Posterior vena cava (tissue), 2 donors: ENCODE measurements around the gene FUT8. TPM values are rescaled to one million over a fixed set of nuclear protein-coding genes. Genes with fewer than 3 reads are reported as not detected.
"Not testable (repeated sequence)": the region's sequence is repeated elsewhere in the genome, so short reads cannot be mapped to it uniquely, and the experiment has no call there.

Source experiments
- DNase-seq: peaks from one replicate; pipeline ENCODE4 v3.0.0-alpha.2; 2020; ENCODE audit warnings: low spot score
- intact Hi-C, 2 donors: fragments of 100-400 bp; cut with DNase I; formaldehyde crosslinking; loops; one replicate each; pipeline versions ENCODE4 v1.14.1 to v1.14.2; 2022 to 2023
- total RNA-seq, 2 donors: library from RNA; stranded (reverse); fragmentation: NEBNext Ultra II Directional; extraction: Animal tissue kit (Norgen Biotek cat#: 25700); gene quantifications; one replicate each; pipeline ENCODE4 v1.2.1, GENCODE V29; 2021
- donor health status: DM: yes; HTN: yes; CAD: no.
- donor health status: DM: yes; HTN: yes; CAD: no.

The FUT8 gene
- total RNA-seq, 2 donors from 2014 or later: 26.0 to 35.9 TPM

DNA sequence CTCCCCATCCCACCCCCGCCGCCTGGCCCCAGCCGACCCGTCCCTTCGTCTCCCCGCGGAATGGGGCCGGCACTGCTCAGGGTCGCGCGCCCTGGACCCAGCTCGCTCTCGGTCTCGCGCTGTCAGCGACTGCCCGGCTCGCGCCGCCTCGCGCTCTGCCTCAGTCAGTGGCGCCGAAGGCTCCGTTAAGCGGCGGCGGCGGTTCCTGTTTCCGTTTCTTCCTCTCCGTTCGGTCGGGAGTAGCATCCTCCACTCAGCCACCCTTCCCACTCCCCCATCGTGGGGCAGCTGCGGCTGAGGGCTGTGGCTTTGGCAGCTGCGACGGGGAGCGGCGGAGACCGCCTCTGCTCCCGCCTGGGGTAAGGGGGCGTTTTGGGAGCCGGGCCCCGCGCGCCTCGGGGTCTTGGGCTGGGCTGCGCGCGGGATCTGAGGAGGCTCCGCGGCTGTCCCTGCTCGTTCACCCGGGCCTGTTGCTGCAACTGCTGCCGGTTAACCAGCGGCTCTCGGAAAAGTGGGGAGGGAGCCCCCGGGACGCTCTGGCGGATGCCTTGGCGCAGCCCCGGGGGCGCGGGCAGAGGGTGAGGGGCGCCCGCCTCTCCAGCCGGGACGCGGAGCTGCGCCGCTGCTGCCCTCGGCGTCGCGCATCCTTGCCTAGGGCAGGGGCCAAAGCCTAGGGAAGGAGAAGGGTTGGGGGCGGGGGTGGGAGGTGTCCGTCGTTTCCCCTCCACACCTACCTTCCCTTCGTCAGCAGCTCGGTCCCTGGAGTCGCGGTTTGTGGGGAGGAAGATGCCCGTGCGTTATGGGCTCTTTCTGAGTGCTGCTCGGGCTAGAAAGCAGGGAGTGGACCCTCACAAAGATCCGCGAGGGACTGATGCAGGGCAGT lies 567 bp downstream of the FUT8 start:
- intact Hi-C loops: loop anchor here (5.0 to 10.0 kb wide), 2 partner anchors 248 to 409 kb away; no protein-coding TSS in a partner anchor
- DNase-seq: peak; percentile 93

DNA sequence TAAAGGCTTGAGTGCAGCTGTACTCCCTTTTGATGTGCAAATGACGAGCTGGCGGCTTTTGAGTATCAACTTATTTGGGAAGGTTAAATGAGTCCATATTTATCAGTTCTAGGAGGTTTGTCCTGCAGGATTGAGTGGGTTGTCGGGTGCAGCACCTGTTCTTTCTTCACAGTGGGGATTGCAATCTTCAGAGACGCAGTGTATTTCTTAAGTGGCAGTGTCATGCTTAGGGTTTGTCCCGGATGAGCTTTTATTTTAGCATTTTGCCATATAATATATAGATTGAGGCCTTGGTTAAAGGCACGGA lies 1.2 kb downstream of the FUT8 start:
- no peak for DNase-seq
- intact Hi-C loops: loop anchor here (5.0 to 10.0 kb wide), 2 partner anchors 249 to 409 kb away; no protein-coding TSS in a partner anchor

- DNase-seq: no peak
- intact Hi-C loops: loop anchor here (5.0 to 10.0 kb wide), 2 partner anchors 250 to 407 kb away; no protein-coding TSS in a partner anchor
These were observed 2.5 kb downstream of the FUT8 start for GRCh38 chr14:65414961-65415589.

DNA sequence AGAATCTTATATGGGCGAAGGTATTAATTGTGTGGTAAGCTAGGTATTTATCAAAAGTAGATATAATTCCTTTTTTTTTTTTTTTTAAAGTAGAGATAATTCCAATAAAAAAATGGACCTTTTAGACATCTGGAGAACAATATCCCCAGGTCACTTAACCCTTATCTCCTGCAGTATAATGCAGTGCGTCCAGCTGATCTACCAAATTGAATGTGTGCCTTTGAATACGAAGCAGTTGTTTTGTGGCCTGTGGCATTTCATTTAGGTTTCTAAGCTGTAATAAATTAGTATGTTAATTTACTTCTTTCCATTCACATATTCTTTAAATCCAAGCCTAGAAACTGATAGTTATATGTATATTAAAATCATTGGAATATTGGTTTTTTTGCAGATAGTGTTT lies 3.1 kb downstream of the FUT8 start:
- intact Hi-C loops: loop anchor here in 1 of 2 donors (10.0 kb wide), 1 partner anchor 251 kb away; no protein-coding TSS in a partner anchor
- no peak for DNase-seq

GRCh38 chr14:65419593-65420252 lies 7.2 kb downstream of the FUT8 start:
- no peak for DNase-seq
- intact Hi-C loops: loop anchor here in 1 of 2 donors (10.0 kb wide), 1 partner anchor 255 kb away; no protein-coding TSS in a partner anchor

DNA sequence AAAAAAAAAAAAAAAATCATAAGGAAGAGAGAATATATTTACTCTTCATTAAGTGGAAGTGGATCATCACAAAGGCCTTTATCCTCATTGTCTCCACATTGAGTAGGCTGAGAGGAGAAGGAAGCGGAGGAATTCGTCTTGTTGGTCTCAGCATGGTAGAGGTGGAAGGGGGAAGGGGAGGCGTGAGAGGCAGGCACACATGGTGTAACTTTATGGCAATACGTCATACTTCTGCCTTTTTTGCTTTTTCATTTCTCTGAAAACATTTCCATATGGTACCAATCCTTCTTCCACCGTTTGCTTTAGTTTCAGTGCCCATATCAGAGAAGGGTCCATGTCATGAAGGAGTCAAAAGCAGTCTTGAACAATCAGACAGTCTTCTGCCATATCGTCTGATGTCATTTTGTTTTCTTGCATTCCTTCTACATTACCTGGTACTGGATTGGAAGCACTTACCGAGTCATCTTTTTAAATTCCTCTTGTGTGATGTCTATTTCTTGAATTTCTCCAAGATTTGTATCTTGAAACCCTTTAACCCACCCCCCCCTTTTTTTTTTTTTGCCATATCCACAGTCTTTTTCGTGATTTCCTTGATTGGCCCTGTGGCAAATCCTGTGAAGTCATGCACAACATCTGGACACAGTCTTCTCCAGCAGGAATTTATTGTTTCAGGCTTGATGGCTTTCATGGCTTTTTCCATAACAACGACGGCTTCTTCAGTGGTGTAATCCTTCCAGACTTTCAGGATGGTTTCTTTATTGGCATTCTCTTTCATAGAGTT lies 8.9 kb downstream of the FUT8 start:
- DNase-seq: no peak
- intact Hi-C loops: no loop called here

GRCh38 chr14:65422088-65422834 lies 9.7 kb downstream of the FUT8 start:
- intact Hi-C loops: no loop called here
- DNase-seq: no peak

DNA sequence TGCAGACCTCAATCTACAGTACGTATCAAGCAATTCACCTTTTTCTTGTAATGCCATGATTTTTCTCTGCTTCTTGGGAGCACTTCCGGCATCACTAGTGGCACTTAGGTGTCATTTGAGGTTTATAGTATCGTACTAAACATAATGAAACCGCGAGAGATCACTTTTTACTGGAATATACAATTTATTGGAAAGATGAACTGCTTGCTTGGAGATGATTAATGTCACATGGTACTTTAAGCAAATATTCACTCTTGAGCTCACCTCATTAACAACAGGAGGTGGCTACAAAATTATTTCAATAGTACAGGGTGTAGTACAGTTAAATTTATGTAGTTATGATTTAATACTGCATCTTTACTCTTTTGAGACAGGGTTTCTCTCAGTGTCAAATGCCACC lies 11.5 kb downstream of the FUT8 start:
- DNase-seq: no peak
- intact Hi-C loops: no loop called here

GRCh38 chr14:65424531-65424930 lies 12.0 kb downstream of the FUT8 start:
- no peak for DNase-seq
- intact Hi-C loops: no loop called here

- no peak for DNase-seq
- intact Hi-C loops: no loop called here
These were observed 13.4 kb downstream of the FUT8 start for GRCh38 chr14:65425885-65426284.

DNA sequence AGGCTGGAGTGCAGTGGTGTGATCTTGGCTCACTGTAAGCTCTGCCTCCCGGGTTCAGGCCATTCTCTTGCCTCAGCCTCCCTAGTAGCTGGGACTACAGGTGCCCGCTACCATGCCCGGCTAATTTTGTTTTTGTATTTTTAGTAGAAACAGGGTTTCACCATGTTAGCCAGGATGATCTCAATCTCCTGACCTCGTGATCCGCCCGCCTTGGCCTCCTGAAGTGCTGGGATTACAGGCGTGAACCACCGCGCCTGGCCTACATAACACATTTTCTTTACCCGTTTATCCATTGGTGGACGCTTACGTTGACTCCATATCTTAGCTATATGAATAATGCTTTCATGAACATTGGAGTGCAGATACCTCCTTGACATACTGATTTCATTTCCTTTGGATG lies 14.4 kb downstream of the FUT8 start:
- intact Hi-C loops: not testable (repeated sequence)

GRCh38 chr14:65428691-65429090 lies 16.2 kb downstream of the FUT8 start:
- no peak for DNase-seq
- intact Hi-C loops: no loop called here

More for the DNA sequence above, 14.4 kb downstream of the FUT8 start:
- not testable (repeated sequence) for DNase-seq

GRCh38 chr14:65429757-65430156 lies 17.2 kb downstream of the FUT8 start:
- no peak for DNase-seq
- intact Hi-C loops: loop anchor here in 1 of 2 donors (10.0 kb wide), 1 partner anchor 205 kb away; no protein-coding TSS in a partner anchor

DNA sequence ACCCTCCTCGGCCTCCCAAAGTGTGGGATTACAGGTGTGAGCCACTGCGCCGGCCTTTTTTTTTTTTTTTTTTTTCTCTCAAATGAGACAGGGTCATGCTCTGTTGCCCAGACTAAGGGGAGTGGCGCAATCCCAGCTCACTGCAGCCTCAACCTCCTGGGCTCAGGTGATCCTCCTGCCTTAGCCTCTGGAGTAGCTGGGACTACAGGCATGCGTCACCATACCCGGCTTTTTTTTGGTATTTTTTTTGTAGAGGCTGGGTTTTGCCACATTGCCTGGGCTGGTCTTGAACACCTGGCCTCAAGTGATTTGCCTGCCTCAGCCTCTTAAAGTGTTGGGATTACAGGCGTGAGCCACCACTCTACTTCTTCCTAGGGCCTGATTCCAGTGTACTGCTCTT lies 18.7 kb downstream of the FUT8 start:
- intact Hi-C loops: loop anchor here in 1 of 2 donors (10.0 kb wide), 1 partner anchor 204 kb away; no protein-coding TSS in a partner anchor
- no peak for DNase-seq

- intact Hi-C loops: loop anchor here in 1 of 2 donors (10.0 kb wide), 1 partner anchor 203 kb away; no protein-coding TSS in a partner anchor
- no peak for DNase-seq
These were observed 19.4 kb downstream of the FUT8 start for GRCh38 chr14:65431951-65432350.

DNA sequence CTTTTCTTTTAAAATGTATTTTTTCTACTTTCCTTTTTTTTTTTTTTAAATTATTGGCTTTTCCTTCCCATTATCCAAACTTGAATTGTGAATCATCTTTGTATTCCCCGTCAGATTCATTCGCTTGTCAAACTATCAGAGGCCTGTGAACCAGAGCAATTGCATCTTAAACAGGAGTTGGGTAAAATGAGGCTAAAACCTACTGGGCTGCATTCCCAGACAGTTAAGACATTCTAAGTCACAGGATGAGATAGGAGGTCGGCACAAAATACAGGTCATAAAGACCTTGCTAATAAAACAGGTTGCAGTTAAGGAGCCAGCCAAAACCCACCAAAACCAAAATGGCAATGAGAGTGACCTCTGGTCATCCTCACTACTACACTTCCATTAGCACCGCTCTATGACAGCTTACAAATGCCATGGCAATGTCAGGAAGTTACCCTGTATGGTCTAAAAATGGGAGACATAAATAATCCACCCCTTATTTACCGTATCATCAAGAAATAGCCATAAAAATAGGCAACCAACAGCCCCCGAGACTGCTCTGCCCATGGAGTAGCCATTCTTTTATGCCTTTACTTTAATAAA lies 19.9 kb downstream of the FUT8 start:
- DNase-seq: no peak
- intact Hi-C loops: loop anchor here in 1 of 2 donors (10.0 kb wide), 1 partner anchor 202 kb away; no protein-coding TSS in a partner anchor

DNA sequence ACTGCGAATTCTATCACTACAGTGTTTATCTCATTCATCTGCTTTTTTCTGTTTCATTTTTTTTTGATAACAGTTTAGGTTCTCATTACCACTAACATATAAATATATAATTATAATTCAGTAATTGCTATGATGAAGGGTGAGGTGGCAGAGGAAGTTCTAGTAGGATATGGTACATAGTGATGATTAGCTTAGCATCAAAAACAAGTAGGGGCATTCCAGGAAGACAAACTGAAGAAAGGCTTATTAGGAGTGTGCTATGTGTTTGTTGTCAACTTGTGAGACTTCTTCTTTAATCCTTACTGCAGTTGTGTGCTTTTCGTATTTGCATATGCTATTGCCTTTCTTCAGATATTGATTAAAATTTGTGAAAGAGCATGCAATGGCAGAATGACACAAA lies 20.6 kb downstream of the FUT8 start:
- intact Hi-C loops: loop anchor here in 1 of 2 donors (10.0 kb wide), 1 partner anchor 202 kb away; no protein-coding TSS in a partner anchor
- DNase-seq: no peak

GRCh38 chr14:65433646-65434045 lies 21.1 kb downstream of the FUT8 start:
- no peak for DNase-seq

More at GRCh38 chr14:65433646-65434045, 21.1 kb downstream of the FUT8 start:
- intact Hi-C loops: loop anchor here in 1 of 2 donors (10.0 kb wide), 1 partner anchor 201 kb away; no protein-coding TSS in a partner anchor
